HTERT RPE-1 (cell line): Measurements from ENCODE around the gene PLCL1.

ENCODE experiments used
- in situ Hi-C: fragments of 300-500 bp; cut with MboI; formaldehyde crosslinking; loops from 4 replicates; pipeline ENCODE4 v1.14.3; 2020; ENCODE audit warnings: low sequenced_read_pairs

Gene PLCL1

DNA sequence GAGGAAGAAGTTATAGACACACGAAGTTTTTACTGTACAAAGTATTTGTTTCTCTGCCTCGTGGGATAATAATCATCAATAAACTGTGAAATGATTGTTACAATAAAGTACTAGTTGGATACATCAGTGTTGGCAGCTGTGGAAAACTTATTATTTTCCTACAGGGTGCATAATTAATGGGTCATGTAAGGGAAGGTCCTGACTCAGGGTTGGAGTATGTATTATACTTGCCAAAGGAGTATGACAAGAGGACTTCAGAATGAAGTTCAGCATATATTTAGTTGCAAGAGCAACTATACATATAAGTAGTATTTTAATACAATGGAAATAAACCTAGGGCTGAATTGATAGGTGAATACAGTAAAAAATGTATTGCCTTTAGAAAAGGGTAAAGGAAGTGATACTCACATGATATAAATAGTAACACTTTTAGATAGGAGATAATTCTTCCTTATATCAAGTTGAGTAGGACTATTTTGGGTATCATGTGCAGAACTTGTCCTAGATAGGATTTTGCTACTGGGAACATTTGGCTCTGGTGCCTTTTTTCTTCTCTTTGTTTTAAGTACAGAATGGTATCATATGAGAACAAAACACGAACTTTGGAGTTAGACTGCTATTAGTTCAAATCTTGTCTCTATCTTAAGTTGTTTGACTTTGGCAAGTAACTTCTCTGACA, 79.1 kb downstream of the PLCL1 start:
- in situ Hi-C loops: no loop called here

GRCh38 chr2:197884252-197884651, 79.9 kb downstream of the PLCL1 start:
- in situ Hi-C loops: no loop called here

GRCh38 chr2:197885126-197885525, 80.7 kb downstream of the PLCL1 start:
- in situ Hi-C loops: no loop called here

- in situ Hi-C loops: no loop called here
Measured at GRCh38 chr2:197885587-197885986, 81.2 kb downstream of the PLCL1 start.

DNA sequence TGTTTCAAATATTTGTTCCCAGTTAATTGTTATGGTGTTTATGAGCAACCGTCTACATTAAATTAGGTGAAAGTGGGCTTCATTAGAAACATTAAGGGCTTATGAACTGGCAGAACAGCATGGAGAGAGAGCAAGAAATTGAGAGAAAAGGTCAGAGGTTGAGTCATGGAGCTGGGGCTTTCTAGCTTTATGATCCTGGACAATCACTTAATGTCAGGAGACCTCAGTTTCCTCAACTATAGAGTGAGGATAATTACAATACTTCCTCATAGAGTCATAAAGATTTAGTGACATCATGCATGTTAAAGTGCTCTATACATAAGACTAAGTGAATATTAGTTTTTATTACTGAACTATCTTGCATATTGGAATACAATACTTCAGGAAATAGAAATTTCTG, 83.9 kb downstream of the PLCL1 start:
- in situ Hi-C loops: no loop called here

GRCh38 chr2:197889041-197889440, 84.6 kb downstream of the PLCL1 start:
- in situ Hi-C loops: no loop called here

DNA sequence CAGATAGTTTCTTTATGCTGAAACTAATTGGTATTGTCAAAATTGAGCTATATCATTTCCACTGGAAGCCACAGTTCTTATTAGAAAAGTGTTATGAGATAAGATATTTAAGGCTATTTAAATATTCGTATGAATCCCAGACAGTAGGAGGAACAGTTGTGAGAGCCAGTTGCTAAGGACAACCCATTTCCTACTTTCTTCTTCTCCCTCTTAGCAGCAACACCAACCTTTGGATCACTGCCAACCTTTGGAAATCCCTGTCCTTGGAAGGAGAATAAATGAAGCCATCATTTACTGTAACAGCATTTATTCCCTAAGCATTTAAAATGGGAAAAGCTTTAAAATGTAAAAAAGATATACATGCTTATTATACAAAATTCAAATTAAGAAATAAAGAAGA, 85.8 kb downstream of the PLCL1 start:
- in situ Hi-C loops: no loop called here

GRCh38 chr2:197891897-197892442, 87.6 kb downstream of the PLCL1 start:
- in situ Hi-C loops: no loop called here

DNA sequence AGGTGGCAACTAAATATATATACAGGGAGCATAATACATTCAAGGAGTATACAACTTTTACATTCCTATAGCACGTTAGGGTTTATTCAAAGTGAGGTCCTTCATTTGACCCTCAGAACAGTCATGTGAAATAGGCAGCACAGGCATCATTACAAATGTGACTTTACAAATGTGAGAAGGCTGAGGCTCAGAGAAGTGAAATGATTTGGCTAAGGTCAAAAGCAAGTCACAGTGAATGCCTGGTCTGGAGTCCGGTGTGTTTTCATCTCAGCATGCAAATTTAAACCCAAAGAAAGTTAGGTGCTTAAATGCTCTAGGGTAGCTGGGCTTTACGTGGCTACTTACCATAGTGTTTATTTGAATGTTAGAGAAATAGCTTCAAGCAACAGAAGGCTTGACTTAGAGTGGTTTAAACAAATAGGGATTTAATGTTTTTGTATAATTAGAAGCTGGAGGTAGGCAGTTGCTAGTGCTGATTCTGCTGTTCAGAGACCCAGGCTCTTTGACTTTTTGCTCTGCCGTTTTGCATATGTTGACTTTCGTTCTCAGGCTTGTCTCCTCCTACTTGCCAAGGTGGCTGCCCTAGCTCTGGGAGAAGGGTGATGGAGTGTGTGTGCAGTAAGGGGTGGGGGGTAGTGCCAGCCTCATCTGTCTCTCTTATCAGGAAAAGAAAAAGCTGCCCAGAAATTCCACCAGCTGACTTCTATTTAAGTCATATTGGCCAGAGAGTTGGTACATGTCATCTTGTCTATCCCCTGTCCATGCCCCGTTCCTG, 89.2 kb downstream of the PLCL1 start:
- in situ Hi-C loops: no loop called here

GRCh38 chr2:197894751-197895274, 90.4 kb downstream of the PLCL1 start:
- in situ Hi-C loops: no loop called here

DNA sequence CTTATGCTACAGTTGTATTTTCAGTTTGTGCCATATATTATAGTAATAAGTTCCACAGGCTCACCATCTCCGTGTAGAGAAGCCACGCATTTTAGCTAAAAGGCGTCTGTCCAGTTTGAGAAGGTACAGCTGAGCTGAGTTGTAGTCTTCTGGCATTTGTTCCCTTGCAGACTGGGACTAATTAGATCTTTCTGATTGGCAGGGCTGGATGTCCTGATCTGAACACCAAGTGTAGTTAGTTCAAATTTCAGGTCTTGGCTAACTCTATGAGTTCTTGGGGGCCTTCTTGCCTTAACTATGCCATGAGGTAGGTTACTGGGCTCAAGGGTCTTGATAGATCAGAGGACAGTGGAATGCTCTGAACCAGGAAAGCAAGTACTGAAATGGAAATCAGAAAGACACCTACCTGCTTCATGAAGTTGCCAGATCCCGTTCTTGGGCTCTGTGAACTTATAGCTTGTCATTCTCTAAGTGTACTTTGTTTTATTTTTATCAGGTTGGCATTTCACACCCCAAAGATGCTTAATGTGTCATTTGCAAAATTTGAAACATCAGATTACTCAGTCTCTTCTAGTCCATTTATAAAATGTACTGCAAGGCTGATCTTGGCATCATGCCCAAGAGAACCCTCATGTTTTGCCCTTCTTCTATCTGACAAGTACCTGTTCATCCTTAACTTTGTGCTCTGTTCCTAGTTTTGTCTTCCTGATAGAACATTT, 93.7 kb downstream of the PLCL1 start:
- in situ Hi-C loops: no loop called here

DNA sequence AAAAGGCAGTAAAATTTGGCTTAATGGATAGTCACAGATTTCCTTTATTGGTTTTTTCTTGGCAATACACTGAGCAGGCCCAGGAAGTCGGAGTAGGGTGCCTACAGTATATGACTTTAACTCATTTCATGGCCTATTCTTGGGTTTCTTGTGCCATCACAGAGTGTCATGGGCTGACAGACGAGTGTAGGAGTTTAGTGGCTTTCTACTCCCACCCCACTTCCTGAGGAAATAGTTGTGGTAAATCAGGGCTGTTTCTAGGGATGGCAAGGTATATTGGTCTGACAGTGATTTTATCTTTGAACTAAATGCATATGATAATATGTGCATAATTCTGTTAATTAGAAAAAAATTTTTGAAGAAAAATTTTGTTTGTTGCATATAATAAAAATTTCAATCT, 100.1 kb downstream of the PLCL1 start:
- in situ Hi-C loops: no loop called here

- in situ Hi-C loops: no loop called here
Measured at GRCh38 chr2:197908156-197908555, 103.8 kb downstream of the PLCL1 start.

- in situ Hi-C loops: no loop called here
Measured at GRCh38 chr2:197908990-197909776, 104.8 kb downstream of the PLCL1 start.

DNA sequence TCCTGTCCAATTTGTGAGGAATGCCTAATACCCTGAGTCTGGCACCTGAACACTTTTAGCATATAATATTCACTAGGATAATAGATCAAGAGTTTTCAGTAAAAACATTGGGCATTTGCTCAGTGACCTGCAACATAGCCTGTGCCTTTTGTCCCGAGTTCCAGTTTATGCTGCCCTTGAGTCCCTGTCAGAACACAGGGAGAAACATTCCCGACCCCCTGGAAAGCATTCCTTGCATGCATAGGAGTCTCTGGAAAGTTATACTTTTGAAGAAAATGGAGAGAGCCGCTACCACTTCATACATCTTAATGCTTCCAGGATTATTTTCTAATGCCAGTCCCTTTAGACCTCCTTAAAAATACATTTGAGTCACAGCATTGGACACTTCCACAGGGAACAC, 107.3 kb downstream of the PLCL1 start:
- in situ Hi-C loops: no loop called here

- in situ Hi-C loops: no loop called here
Measured at GRCh38 chr2:197913084-197913483, 108.7 kb downstream of the PLCL1 start.

DNA sequence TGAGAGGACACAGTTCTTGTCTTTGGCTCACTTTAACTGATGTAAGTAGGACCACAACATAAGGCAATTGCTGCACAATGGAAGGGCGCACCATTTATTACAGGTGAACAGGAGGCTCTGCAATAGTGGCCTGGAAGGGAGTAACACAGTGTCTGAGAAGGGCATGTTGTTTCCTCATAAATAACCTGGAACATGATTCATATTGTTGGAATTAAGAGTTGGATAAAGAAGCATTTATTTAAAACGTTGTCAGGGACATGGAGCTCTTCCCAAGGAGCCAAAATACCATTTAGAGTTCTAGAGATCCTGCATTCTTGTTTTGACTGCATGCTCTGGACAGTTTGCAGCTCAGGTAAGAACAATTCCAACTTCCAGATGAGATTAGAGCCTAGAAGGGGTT, 110.4 kb downstream of the PLCL1 start:
- in situ Hi-C loops: no loop called here

- in situ Hi-C loops: no loop called here
Measured at GRCh38 chr2:197915548-197916265, 111.3 kb downstream of the PLCL1 start.

- in situ Hi-C loops: no loop called here
Measured at GRCh38 chr2:197919487-197919886, 115.1 kb downstream of the PLCL1 start.

DNA sequence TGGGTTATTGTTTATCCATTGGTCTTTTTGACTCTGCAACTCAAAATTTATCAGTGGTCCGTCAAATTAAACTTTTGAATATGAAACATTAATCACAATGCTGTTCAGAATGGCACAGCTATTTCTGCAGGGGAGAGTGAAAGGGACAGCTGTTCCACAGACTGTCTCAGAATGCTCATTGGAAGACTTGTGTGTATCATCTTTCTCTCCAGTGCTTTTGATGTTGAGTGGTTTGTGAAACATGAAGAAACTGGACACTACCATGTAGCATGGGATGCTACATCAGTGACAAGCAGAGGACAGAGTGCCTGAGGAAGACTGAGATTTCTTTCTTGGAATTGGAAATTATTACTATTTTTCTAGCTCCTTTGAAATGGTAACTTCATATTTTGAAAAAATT, 115.7 kb downstream of the PLCL1 start:
- in situ Hi-C loops: no loop called here
